ENCODE measurements around the gene GOLIM4.

Gene GOLIM4

DNA sequence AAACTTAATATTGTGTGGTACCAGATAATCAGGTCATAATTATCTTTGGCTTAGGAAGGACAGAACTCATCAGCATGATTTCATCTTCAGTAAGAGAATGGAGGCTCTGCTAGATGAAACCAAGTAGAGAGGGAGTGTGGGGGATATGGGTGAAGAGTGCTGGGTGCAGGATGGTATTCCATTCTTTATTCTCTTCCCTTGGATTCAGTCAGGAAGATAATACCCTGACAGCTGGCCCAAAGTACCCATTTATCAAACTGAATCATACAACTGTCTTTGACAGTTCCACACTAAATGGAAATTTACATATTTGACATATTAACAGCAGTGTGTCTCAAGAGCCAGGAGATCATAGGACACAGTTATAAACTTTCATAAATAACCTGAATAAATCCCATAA, 44.7 kb downstream of the GOLIM4 start:
- H3K4me3 ChIP-seq (replicated peaks in 1 of 2; ENCODE audit: low read depth in 2 of 2, low read length in 2 of 2) = no peak overlapping the region
- TF ChIP-seq, protein P1, sequence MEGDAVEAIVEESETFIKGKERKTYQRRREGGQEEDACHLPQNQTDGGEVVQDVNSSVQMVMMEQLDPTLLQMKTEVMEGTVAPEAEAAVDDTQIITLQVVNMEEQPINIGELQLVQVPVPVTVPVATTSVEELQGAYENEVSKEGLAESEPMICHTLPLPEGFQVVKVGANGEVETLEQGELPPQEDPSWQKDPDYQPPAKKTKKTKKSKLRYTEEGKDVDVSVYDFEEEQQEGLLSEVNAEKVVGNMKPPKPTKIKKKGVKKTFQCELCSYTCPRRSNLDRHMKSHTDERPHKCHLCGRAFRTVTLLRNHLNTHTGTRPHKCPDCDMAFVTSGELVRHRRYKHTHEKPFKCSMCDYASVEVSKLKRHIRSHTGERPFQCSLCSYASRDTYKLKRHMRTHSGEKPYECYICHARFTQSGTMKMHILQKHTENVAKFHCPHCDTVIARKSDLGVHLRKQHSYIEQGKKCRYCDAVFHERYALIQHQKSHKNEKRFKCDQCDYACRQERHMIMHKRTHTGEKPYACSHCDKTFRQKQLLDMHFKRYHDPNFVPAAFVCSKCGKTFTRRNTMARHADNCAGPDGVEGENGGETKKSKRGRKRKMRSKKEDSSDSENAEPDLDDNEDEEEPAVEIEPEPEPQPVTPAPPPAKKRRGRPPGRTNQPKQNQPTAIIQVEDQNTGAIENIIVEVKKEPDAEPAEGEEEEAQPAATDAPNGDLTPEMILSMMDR (IDR thresholded peaks at IDR 0.05; ENCODE audit: low read depth, low read length) = no peak
- DNase-seq (ENCODE audit: low read depth in 2 of 2) = no peak

DNA sequence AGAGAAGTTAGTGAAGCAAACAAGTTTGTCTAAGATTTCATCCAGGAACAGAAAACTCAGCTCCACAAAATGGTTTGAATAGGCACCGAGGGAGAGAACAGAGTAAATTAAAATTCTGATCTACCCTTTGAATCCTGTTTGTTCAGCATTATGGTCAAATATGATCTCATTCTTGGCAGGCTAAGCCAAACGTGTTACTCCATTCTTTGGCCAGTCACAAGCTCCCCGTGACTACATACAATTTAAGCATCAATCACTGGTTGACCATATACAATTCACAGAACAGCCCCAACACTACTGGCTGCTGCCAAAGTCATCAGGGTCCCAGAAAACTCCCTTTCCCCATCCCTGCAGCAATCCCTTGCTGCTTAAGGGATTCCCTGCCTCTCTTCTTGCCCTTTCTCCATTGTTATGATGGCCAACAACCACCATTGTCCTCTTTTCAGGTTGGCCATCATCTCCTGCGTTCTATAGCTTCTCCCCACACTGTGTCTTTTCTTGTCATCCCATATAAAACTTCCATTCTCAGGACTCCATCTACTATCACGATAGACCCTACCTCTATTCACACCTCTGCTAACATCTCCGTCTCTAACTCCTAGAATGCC, 46.3 kb downstream of the GOLIM4 start:
- DNase-seq (ENCODE audit: low read depth in 2 of 2) = peak; percentile 59 to 80
- no peak overlapping the region for H3K4me3 ChIP-seq (replicated peaks in 1 of 2; ENCODE audit: low read depth in 2 of 2, low read length in 2 of 2)
- TF ChIP-seq, protein P1 (IDR thresholded peaks at IDR 0.05; ENCODE audit: low read depth, low read length) = no peak

DNA sequence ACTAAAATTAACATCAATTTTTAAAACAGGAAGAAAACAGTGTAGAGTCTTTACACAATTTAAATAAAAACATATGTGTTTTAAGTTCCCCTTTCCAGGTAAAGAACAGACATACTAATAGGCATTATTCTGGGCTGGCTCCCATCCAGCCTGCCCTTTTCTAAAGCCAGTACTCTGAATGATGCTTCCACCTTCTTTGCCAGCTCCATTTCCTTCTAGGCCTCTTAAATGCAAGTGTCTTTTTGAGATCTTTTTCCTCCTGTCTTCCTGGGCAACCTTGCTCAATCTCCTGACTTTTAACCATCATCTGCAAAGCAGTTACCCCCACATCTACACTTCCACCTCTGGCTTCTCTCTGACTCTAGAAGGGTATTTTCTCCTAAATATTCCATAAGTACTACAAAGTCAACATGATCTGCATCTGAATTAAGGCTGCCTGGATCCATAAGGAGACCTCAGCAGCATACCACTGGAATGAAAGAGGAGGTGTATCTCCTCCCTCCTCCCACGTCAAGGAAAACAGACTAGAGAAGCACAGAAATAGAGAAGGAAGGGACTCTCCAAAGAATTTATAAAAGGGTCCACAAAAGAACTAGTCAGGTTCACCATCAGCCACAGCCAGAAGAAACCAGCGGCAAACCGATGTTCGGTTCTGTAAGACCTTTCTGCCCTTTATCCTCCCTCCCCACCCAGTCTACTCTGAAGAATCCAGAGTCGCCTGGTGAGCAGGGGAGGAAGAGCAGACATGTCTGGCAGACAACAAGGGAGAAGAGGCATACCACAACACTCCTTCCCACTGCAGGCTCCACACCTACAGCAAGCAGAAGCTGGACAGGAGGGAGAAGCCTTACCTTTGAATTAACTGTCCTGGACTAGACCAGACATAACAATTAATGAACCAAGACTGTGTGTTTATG, 47.1 kb downstream of the GOLIM4 start:
- no peak for DNase-seq (ENCODE audit: low read depth in 2 of 2)
- no peak overlapping the region for H3K4me3 ChIP-seq (replicated peaks in 1 of 2; ENCODE audit: low read depth in 2 of 2, low read length in 2 of 2)
- TF ChIP-seq, protein P1 (IDR thresholded peaks at IDR 0.05; ENCODE audit: low read depth, low read length) = no peak

DNA sequence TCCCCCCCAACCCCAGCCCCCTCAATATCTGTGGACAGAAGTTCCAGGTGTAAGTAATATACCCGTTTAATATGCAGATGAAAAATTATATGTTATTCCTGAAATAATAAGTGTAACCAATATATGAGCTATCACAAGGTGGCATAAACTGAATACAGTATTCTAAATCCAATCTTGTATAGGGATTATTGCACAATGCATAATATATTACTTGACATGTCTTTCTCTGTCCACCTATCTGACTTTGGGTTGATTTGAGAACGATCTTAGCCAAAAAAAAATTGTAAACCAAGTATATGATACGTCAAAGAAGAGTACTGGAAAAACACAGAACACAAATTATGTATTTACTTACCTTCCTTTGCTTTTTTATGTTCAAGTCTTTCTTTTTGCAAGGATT, 47.8 kb downstream of the GOLIM4 start:
- TF ChIP-seq, protein P1 (IDR thresholded peaks at IDR 0.05; ENCODE audit: low read depth, low read length) = no peak
- no peak overlapping the region for H3K4me3 ChIP-seq (replicated peaks in 1 of 2; ENCODE audit: low read depth in 2 of 2, low read length in 2 of 2)
- no peak for DNase-seq (ENCODE audit: low read depth in 2 of 2)

DNA sequence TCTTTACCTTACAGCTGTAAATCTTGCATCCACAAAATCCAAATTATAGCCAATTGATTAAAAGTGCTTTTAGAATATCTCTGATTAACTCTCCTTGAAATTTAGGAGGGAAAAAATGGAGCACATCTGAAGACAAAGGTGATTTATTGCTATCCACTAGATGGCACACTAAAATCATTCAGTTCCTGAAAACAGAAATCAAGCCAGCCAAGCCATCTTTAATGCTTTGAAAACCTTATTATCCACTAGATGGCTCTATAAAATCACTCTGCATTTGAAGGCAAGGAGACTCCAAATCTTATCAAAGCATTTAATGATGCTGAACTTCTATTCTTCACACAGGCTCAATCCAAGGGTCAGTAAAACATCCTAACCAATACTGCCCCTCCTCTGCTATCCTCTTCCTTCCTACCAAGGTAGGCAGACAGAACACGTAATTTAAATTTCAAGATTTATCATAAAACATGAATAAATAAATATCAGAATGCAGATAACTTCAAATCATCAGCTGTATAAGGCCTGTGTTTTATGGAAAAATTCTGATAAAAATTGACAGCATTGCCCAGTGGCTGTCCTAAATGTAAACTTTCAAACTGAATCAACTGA, 48.4 kb downstream of the GOLIM4 start:
- H3K4me3 ChIP-seq (replicated peaks in 1 of 2; ENCODE audit: low read depth in 2 of 2, low read length in 2 of 2) = no peak overlapping the region
- DNase-seq (ENCODE audit: low read depth in 2 of 2) = peak; percentile 88 to 91
- TF ChIP-seq, protein P1 (IDR thresholded peaks at IDR 0.05; ENCODE audit: low read depth, low read length) = peak; percentile 67

DNA sequence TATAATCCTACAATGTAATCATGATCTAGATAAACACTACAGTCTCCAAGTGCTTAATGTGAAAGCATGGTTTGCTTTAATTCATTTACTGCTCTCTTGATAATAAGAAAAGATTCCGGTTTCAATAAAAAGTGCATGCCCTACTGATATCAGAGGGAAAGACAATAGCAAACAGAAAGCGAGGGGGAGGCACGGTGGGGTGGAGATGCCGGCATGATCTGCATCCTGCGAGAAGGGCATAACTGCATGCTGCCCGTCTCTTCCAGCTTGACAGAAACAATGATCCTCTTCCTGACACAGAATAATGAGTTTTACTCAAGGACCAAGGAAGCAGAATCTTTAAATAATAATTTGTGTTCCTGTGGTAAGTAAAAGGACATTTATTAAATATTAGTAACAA, 51.7 kb downstream of the GOLIM4 start:
- TF ChIP-seq, protein P1 (IDR thresholded peaks at IDR 0.05; ENCODE audit: low read depth, low read length) = no peak
- DNase-seq (ENCODE audit: low read depth in 2 of 2) = no peak
- no peak overlapping the region for H3K4me3 ChIP-seq (replicated peaks in 1 of 2; ENCODE audit: low read depth in 2 of 2, low read length in 2 of 2)
